Gastroesophageal sphincter (tissue), 3 donors: ENCODE data around the gene ATP5F1A.

Source experiments
- EP300 ChIP-seq: sonication (generic); formaldehyde crosslinking; IDR thresholded peaks from one replicate; pipeline ENCODE4 v1.6.1; 2017; ENCODE audit warnings: antibody characterized with exemption, mild to moderate bottlenecking
- TF ChIP-seq, protein P1 (sequence below), 4 experiments: fragments of 200-600 bp in 2 of 4; fragments of 450-650 bp in 2 of 4; sonication (generic) in 1 of 4; IDR thresholded peaks; one replicate each; pipeline ENCODE4 v1.5.1; 2017 to 2019; ENCODE audit warnings: antibody characterized with exemption in 4 of 4, mild to moderate bottlenecking in 2 of 4, moderate library complexity in 2 of 4

- no peak for TF ChIP-seq EP300
- TF ChIP-seq, protein P1, sequence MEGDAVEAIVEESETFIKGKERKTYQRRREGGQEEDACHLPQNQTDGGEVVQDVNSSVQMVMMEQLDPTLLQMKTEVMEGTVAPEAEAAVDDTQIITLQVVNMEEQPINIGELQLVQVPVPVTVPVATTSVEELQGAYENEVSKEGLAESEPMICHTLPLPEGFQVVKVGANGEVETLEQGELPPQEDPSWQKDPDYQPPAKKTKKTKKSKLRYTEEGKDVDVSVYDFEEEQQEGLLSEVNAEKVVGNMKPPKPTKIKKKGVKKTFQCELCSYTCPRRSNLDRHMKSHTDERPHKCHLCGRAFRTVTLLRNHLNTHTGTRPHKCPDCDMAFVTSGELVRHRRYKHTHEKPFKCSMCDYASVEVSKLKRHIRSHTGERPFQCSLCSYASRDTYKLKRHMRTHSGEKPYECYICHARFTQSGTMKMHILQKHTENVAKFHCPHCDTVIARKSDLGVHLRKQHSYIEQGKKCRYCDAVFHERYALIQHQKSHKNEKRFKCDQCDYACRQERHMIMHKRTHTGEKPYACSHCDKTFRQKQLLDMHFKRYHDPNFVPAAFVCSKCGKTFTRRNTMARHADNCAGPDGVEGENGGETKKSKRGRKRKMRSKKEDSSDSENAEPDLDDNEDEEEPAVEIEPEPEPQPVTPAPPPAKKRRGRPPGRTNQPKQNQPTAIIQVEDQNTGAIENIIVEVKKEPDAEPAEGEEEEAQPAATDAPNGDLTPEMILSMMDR (IDR thresholded peaks at IDR 0.05), result no peak
Measured at GRCh38 chr18:46099463-46099862, 1.4 kb upstream of the ATP5F1A start.
